ENCODE measurements around the gene CHST5. TPM values are rescaled to one million over a fixed set of nuclear protein-coding genes. Genes with fewer than 3 reads are reported as not detected.

CHST5 gene
- total and polyA plus RNA-seq, 9 of the 15 experiments (the other 6 are each of a cell fraction or from before 2014, with no cell fraction given), result 0.06 to 0.21 (median 0.14) TPM; not detected in 5

GRCh38 chr16:75555213-75555706 lies 19.4 kb upstream of the CHST5 start (continued):
- no peak for TF ChIP-seq NR3C1 (CRISPR knock-in tag; IDR thresholded peaks at IDR 0.05)
- no peak for TF ChIP-seq XRCC4 (IDR thresholded peaks at IDR 0.05; ENCODE audit: extremely low read depth, insufficient read depth, insufficient read length)
- peak; percentile 43 for TF ChIP-seq FOXM1 (IDR thresholded peaks at IDR 0.05; ENCODE audit: low read depth)
- TF ChIP-seq FOXM1 (CRISPR knock-in tag; IDR thresholded peaks at IDR 0.05; ENCODE audit: low read depth), result no peak
- TF ChIP-seq DNMT1 (IDR thresholded peaks at IDR 0.05), result no peak
- TF ChIP-seq PTBP1 (IDR thresholded peaks at IDR 0.05; ENCODE audit: low read depth, low read length), result no peak
- TF ChIP-seq ZNF23 (CRISPR knock-in tag; IDR thresholded peaks at IDR 0.05), result no peak
- TF ChIP-seq MECOM (CRISPR knock-in tag; IDR thresholded peaks at IDR 0.05), result no peak
- TF ChIP-seq TFAP4 (CRISPR knock-in tag; IDR thresholded peaks at IDR 0.05; ENCODE audit: borderline replicate concordance), result peak; percentile 25; the same call in 1 of the 2 replicates
- peak; percentile 25 for TF ChIP-seq TAF9B (IDR thresholded peaks at IDR 0.05; ENCODE audit: partially characterized antibody)
- TF ChIP-seq IRF2 (CRISPR knock-in tag; IDR thresholded peaks at IDR 0.05), result no peak
- peak in 1 of 2 experiments; percentile 83; a peak in 1 of 4 replicates for TF ChIP-seq SRF (CRISPR knock-in tag; IDR thresholded peaks at IDR 0.05)
- TF ChIP-seq KAT7 (CRISPR knock-in tag; IDR thresholded peaks at IDR 0.05; ENCODE audit: borderline replicate concordance), result no peak; the same call in 1 of the 2 replicates
- TF ChIP-seq MEIS2 (IDR thresholded peaks at IDR 0.05; ENCODE audit: partially characterized antibody), result peak; percentile 7
- TF ChIP-seq FOXP4 (CRISPR knock-in tag; IDR thresholded peaks at IDR 0.05; ENCODE audit: borderline replicate concordance), result no peak
- no peak for TF ChIP-seq SNAPC5 (CRISPR knock-in tag; IDR thresholded peaks at IDR 0.05)
- no peak for TF ChIP-seq ADNP (tag; IDR thresholded peaks at IDR 0.05)
- no peak for TF ChIP-seq KLF13 (tag; IDR thresholded peaks at IDR 0.05; ENCODE audit: borderline replicate concordance, low read depth)
- TF ChIP-seq PRMT5 (CRISPR knock-in tag; IDR thresholded peaks at IDR 0.05), result no peak
- no peak for TF ChIP-seq SMAD1 (IDR thresholded peaks at IDR 0.05; ENCODE audit: low read depth, low read length, partially characterized antibody)
- no peak for TF ChIP-seq NFYB (IDR thresholded peaks at IDR 0.05; ENCODE audit: extremely low read depth, insufficient read length)
- TF ChIP-seq ERF (CRISPR knock-in tag; IDR thresholded peaks at IDR 0.05), result no peak
- TF ChIP-seq ATF1 (CRISPR knock-in tag; IDR thresholded peaks at IDR 0.05), result peak; percentile 84
- peak; percentile 97 for TF ChIP-seq ATF1 (tag; IDR thresholded peaks at IDR 0.05)
- no peak for TF ChIP-seq ZNF354B (CRISPR knock-in tag; IDR thresholded peaks at IDR 0.05)
- TF ChIP-seq ZNF224 (CRISPR knock-in tag; IDR thresholded peaks at IDR 0.05), result no peak
- TF ChIP-seq ZFP30 (CRISPR knock-in tag; IDR thresholded peaks at IDR 0.05; ENCODE audit: borderline replicate concordance), result no peak
- TF ChIP-seq ELK1 (CRISPR knock-in tag; IDR thresholded peaks at IDR 0.05), result no peak

Data from K562 (cell line).